Breast epithelium (tissue), 3 donors: ENCODE measurements around the gene DNAJB5.

ENCODE experiments used
- CTCF ChIP-seq, 3 donors: fragments of 450-650 bp; IDR thresholded peaks; one replicate each; pipeline ENCODE4 v1.5.1; 2016 to 2017; ENCODE audit warnings: antibody characterized with exemption in 3 of 3, mild to moderate bottlenecking in 3 of 3, moderate library complexity in 3 of 3
- POLR2AphosphoS5 ChIP-seq, 3 donors: sonication (generic); formaldehyde crosslinking; IDR thresholded peaks; one replicate each; pipeline ENCODE4 v1.6.1; 2017; ENCODE audit warnings: antibody characterized with exemption in 3 of 3

DNA sequence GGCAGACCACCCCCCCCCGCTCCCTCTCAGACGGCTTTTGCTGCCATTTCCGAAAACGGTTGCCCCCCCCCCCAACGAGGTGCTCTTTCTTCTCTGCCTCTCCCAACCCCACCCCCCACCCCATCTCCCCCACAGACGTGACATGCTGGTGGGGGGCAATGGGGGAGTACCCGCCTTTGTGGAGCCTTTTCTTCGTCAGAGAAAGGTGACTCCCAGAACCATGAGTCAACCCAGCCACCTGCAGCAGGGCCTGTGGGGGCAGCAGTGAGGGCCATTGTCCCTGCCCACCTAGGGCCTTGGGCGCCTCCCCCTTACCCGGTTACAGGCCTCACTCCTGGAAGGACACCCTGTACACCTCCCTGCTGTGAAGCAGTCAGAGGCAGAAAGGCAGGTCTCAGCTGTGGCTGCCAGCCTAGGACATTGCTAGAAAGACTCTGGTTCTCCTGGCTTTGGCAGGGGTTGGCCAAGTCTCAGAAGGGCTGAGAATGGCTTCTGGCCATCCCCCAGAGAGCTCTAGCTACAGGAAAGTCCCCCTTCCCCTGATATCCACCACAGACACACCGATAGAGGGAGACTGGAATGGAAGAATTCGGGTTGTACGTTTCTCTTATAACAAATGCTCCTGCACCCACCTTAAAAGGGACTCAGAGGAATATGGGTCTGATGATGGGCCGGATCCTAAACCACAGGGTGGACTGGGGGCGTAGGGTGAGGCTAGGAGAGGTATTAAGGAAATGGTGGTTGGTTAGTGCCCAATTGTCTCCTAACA is 2.2 kb downstream of the DNAJB5 start:
- TF ChIP-seq CTCF (IDR thresholded peaks at IDR 0.05) (no peak), POLR2AphosphoS5 (IDR thresholded peaks at IDR 0.05) (no peak)
